Measurements from ENCODE around the gene ERGIC1. TPM values are rescaled to one million over a fixed set of nuclear protein-coding genes. Genes with fewer than 3 reads are reported as not detected.
A peak's percentile ranks its signal among the peaks of the same experiment; 100 is the strongest.

The ERGIC1 gene
- total and polyA plus RNA-seq, 2 of the 13 experiments (the other 11 are each of a cell fraction or from before 2014, with no cell fraction given): 78.5 to 184 TPM

DNA sequence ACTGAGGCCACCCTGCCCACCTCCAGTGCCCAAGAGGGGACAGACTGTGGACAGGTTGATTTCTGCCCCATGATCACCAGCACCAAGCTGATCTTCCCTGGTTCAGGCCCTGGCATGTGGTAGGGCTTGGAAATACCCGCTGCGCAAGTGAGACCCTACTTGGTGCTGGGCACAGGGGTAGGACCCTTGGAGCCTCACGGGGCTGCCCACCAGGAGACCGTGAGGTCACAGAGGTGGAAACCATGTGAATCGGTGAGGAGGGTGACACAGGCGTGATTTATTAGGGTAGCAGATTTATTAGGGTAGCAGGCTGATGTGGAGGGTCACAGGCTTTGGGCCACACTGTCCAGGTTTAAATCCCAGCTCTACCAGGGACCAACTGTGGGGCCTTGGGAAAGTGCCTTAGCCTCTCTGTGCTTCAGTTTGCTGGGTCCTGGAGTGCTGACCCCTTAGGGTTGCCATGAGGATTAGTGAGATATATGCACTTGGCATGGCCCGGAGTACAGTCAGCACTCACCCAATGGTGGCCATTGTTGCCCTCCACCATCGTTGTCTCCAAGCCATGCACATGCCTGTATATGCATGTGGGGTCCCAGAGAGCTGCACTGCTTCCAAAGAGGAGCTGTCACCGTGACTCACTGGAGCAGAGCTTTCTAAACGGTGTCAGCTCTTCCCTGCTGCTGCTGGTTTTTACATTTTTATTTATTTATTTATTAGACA is 42.2 kb upstream of the ERGIC1 start:
- Histone ChIP-seq H3K4me1 (ENCODE audit: insufficient read depth, low read length) (peaks cover 97% of the 10 kb centered on the region), H3K4me3 (replicated peaks in 1 of 3; ENCODE audit: insufficient read depth in 1 of 3, low read depth in 2 of 3, low read length in 3 of 3) (no peak overlapping the region), H3K4me2 (ENCODE audit: low read depth, low read length) (no peak overlapping the region), H3K27ac (ENCODE audit: extremely low read length, insufficient read depth, low read length) (no peak overlapping the region), H2AFZ (ENCODE audit: low read length) (no peak overlapping the region), H4K20me1 (ENCODE audit: insufficient read depth, low read length) (no peaks in the 10 kb centered on the region), H3K79me2 (ENCODE audit: insufficient read depth, low read length) (no peaks in the 10 kb centered on the region), H3K27me3 (ENCODE audit: control insufficient read depth in 1 of 2, insufficient read depth in 2 of 2, low read length in 2 of 2) (no peaks in the 10 kb centered on the region), H3K36me3 (replicated peaks in 1 of 2; ENCODE audit: control insufficient read depth in 1 of 2, insufficient read depth in 2 of 2, low read length in 2 of 2) (no peaks in the 10 kb centered on the region), H3K9me3 (ENCODE audit: low read length) (no peaks in the 10 kb centered on the region), H3K9ac (ENCODE audit: insufficient read depth, low read depth, low read length) (no peak overlapping the region)
- TF ChIP-seq, protein P1, sequence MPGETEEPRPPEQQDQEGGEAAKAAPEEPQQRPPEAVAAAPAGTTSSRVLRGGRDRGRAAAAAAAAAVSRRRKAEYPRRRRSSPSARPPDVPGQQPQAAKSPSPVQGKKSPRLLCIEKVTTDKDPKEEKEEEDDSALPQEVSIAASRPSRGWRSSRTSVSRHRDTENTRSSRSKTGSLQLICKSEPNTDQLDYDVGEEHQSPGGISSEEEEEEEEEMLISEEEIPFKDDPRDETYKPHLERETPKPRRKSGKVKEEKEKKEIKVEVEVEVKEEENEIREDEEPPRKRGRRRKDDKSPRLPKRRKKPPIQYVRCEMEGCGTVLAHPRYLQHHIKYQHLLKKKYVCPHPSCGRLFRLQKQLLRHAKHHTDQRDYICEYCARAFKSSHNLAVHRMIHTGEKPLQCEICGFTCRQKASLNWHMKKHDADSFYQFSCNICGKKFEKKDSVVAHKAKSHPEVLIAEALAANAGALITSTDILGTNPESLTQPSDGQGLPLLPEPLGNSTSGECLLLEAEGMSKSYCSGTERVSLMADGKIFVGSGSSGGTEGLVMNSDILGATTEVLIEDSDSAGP (CRISPR knock-in tag; IDR thresholded peaks at IDR 0.05; ENCODE audit: borderline replicate concordance): no peak
- TF ChIP-seq ZNF687 (CRISPR knock-in tag; IDR thresholded peaks at IDR 0.05): 0 out of 2 replicates have a peak, but pooled peaks have one; percentile 15
- no peak for TF ChIP-seq ZNF101 (CRISPR knock-in tag; IDR thresholded peaks at IDR 0.05; ENCODE audit: borderline replicate concordance, low read depth)
- TF ChIP-seq HNRNPL (IDR thresholded peaks at IDR 0.05; ENCODE audit: low read depth, low read length): 0 out of 2 replicates have a peak, but pooled peaks have one; percentile 15
- TF ChIP-seq ZNF768 (CRISPR knock-in tag; IDR thresholded peaks at IDR 0.05): peak; percentile 77
- ChIA-PET POLR2A (interaction anchor here (1.9 to 9.8 kb wide), 3 partner anchors 16 to 68 kb away, joined by 7 to 425 read pairs (median 94); partner anchors contain the start of gene DUSP1), CTCF (ENCODE audit: low intra/inter-chr PET ratio, low total read pairs) (no interaction called here)
- DNase-seq (ENCODE audit: low spot score) (no peak), ATAC-seq (no peak), FAIRE-seq (no peak)
- WGBS (ENCODE audit: low lambda C conversion rate): 92% methylated on average over 8 of the region's 10 CpGs
- intact Hi-C loops (cut with micrococcal nuclease; ENCODE audit: unreplicated experiment): no loop called here
- in situ Hi-C loops (cut with HindIII; ENCODE audit: extremely low pct_ligation_motif_present, low pct_unique_long_range_greater_than_20kb): no loop called here
- BruUV-seq (replicated peaks): no TSS peak
